ENCODE results near the gene PARP4. TPM values are rescaled to one million over a fixed set of nuclear protein-coding genes. Genes with fewer than 3 reads are reported as not detected.
"Not testable (repeated sequence)": the region's sequence is repeated elsewhere in the genome, so short reads cannot be mapped to it uniquely, and the experiment has no call there.

Gene PARP4
- total RNA-seq (2014; rRNA removed; shearing (Covaris generic)) (24.1 and 32.9 TPM in 2 replicates), polyA plus RNA-seq (2016; fragmentation: Nextera tagmentation; extraction: Ambion mirVana) (10.3 and 12.9 TPM in 2 replicates)
- long read RNA-seq, partial matches to known transcripts: 4 of 5 reads
- long read RNA-seq, other reads (novel, unspliced or antisense): 1 of 5 reads

GRCh38 chr13:24512197-24512907, at the start of gene PARP4:
TSS of gene PARP4 (minus strand) at chr13:24512778. CDS start at chr13:24503776, 9,002 bp downstream.
- DNase-seq (ENCODE audit: low spot score): peak; percentile 91
- Histone ChIP-seq H3K4me2 (peak within 1 kb of the TSS; percentile 89), H3K27me3 (ENCODE audit: insufficient read depth) (0 out of 2 replicates have a peak, but pooled peaks cover 4% of the 10 kb centered on the region), H2AFZ (peak within 1 kb of the TSS; percentile 100), H3K27ac (ENCODE audit: low read depth) (peak within 1 kb of the TSS; percentile 78), H3K79me2 (replicated peaks; ENCODE audit: insufficient read depth) (peaks cover 49% of the 10 kb centered on the region), H3F3A (replicated peaks; ENCODE audit: low read depth) (no peaks in the 10 kb centered on the region), H3K9me2 (ENCODE audit: insufficient read depth) (no peaks in the 10 kb centered on the region), H3K36me3 (ENCODE audit: insufficient read depth) (no peaks in the 10 kb centered on the region), H3K4me1 (ENCODE audit: insufficient read depth) (peaks cover 13% of the 10 kb centered on the region), H4K20me1 (replicated peaks; ENCODE audit: insufficient read depth) (0 out of 2 replicates have a peak, but pooled peaks cover 5% of the 10 kb centered on the region), H3K4me3 (peak within 1 kb of the TSS; percentile 91)
- Mint-ChIP-seq H3K4me3 (peak within 1 kb of the TSS; percentile 85), H3K9me3 (peaks cover 12% of the 10 kb centered on the region), H3K27ac (peak within 1 kb of the TSS; percentile 72), H3K27me3 (ENCODE audit: insufficient read depth, low read depth, poor library complexity) (no peaks in the 10 kb centered on the region), H3K36me3 (ENCODE audit: low read depth) (peaks cover 15% of the 10 kb centered on the region), H3K4me1 (peaks cover 19% of the 10 kb centered on the region)
- TF ChIP-seq EZH2phosphoT487 (IDR thresholded peaks at IDR 0.05; ENCODE audit: unreplicated experiment) (no peak), POLR2AphosphoS5 (IDR thresholded peaks at IDR 0.05; ENCODE audit: low read depth) (peak; percentile 78), CREB1 (CRISPR knock-in tag; IDR thresholded peaks at IDR 0.05; ENCODE audit: low read depth) (peak; percentile 80), STAT1 (IDR thresholded peaks at IDR 0.05; ENCODE audit: unreplicated experiment) (no peak)
- ATAC-seq: peak; percentile 97

DNA sequence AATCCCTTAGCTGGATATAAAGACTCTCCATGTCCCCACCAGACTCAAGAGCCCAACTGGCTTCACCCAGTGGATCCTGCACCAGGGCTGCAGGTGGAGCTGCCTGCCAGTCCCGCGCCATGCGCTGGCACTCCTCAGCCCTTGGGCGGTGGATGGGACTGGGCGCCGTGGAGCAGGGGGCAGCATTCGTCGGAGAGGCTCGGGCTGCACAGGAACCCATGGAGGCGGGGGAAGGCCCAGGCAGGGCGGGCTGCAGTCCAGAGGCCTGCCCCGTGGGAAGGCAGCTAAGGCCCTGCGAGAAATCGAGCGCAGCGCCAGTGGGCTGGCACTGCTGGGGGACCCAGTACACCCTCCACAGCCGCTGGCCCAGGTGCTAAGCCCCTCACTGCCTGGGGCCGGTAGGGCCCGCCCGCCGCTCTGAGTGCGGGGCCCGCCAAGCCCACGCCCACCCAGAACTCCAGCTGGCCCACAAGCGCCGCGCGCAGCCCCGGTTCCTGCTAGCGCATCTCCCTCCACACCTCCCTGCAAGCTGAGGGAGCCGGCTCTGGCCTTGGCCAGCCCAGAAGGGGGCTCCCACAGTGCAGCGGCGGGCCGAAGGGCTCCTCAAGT, 48.1 kb upstream of the PARP4 start:
- not testable (repeated sequence) for H3F3A ChIP-seq (replicated peaks; ENCODE audit: low read depth); H3K27ac ChIP-seq (ENCODE audit: low read depth); H3K27me3 Mint-ChIP-seq (ENCODE audit: insufficient read depth, low read depth, poor library complexity); H3K9me2 ChIP-seq (ENCODE audit: insufficient read depth); H3K27me3 ChIP-seq (ENCODE audit: insufficient read depth); H2AFZ ChIP-seq; DNase-seq (ENCODE audit: low spot score); H3K9me3 Mint-ChIP-seq; H3K4me3 Mint-ChIP-seq; ATAC-seq; H3K4me1 ChIP-seq (ENCODE audit: insufficient read depth); H3K4me3 ChIP-seq; H3K79me2 ChIP-seq (replicated peaks; ENCODE audit: insufficient read depth); H3K4me2 ChIP-seq; H3K27ac Mint-ChIP-seq; H3K36me3 ChIP-seq (ENCODE audit: insufficient read depth); H4K20me1 ChIP-seq (replicated peaks; ENCODE audit: insufficient read depth); H3K4me1 Mint-ChIP-seq
- peaks cover 11% of the 10 kb centered on the region for H3K36me3 Mint-ChIP-seq (ENCODE audit: low read depth)

DNA sequence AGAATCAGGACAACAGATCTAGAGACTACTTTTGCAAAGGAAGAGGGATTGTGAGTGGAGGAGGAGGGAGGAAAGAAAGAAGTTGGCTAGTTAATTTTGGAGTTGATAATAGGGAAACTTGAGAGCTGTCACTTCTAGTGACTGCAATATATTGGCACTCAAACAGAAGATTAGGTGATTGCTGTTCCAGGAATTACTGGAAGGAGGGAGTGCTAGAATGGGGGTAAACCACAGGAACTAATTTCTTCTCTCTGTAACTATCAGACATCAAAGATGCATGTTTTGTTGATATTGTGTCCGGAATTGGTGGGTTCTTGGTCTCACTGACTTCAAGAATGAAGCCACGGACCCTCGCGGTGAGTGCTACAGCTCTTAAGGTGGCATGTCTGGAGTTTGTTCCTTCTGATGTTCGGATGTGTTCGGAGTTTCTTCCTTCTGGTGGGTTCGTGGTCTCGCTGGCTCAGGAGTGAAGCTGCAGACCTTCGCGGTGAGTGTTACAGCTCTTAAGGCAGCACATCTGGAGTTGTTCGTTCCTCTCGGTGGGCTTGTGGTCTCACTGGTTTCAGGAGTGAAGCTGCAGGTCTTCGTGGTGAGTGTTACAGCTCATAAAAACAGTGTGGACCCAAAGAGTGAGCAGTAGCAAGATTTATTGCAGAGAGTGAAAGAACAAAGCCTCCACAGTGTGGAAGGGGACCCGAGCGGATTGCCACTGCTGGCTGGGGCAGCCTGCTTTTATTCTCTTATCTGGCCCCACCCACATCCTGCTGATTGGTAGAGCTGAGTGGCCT, 47.0 kb upstream of the PARP4 start:
- H3K27me3 Mint-ChIP-seq (ENCODE audit: insufficient read depth, low read depth, poor library complexity); H3K27ac Mint-ChIP-seq; H3K27me3 ChIP-seq (ENCODE audit: insufficient read depth); H3K4me2 ChIP-seq; ATAC-seq; H3K36me3 ChIP-seq (ENCODE audit: insufficient read depth); H3F3A ChIP-seq (replicated peaks; ENCODE audit: low read depth); H3K9me2 ChIP-seq (ENCODE audit: insufficient read depth); H3K4me3 ChIP-seq; H3K79me2 ChIP-seq (replicated peaks; ENCODE audit: insufficient read depth); DNase-seq (ENCODE audit: low spot score); H2AFZ ChIP-seq; H3K27ac ChIP-seq (ENCODE audit: low read depth); H3K4me1 ChIP-seq (ENCODE audit: insufficient read depth); H4K20me1 ChIP-seq (replicated peaks; ENCODE audit: insufficient read depth); H3K9me3 Mint-ChIP-seq; H3K4me1 Mint-ChIP-seq; H3K4me3 Mint-ChIP-seq: not testable (repeated sequence)
- H3K36me3 Mint-ChIP-seq (ENCODE audit: low read depth): peaks cover 15% of the 10 kb centered on the region
